A549 (cell line): ENCODE measurements around the gene SMIM29. TPM values are rescaled to one million over a fixed set of nuclear protein-coding genes. Genes with fewer than 3 reads are reported as not detected.

Source experiments
- ATAC-seq, 2 experiments: fragments of 200-7000 bp in 1 of 2; fragments of >200 bp in 1 of 2; cut with Nextera tagmentation in 1 of 2; cut with Tn5 transposase in 1 of 2; 3 replicates each; pipeline versions ENCODE4 v1.8.0 to v1.9.1; 2018 to 2020; ENCODE audit warnings: mild to moderate bottlenecking in 1 of 2, moderate library complexity in 1 of 2
- CTCF ChIA-PET: fragments of 300-600 bp; sonication (Branson Sonifier 250); formaldehyde crosslinking; extraction: SDS; loops from one replicate; lab custom pipeline; 2021; ENCODE audit warnings: antibody characterized with exemption, inconsistent platforms; lab: Yijun Ruan, JAX
- POLR2A ChIA-PET: fragments of 350-600 bp; formaldehyde crosslinking; extraction: SDS; loops from one replicate; lab custom pipeline; 2021; ENCODE audit warnings: antibody characterized with exemption, inconsistent platforms; lab: Yijun Ruan, JAX
- DNase-seq, 2 experiments: peaks; one replicate each; pipeline versions ENCODE4 v3.0.0 to v3.0.0-alpha.2; 2011 to 2016; ENCODE audit warnings: low read depth in 1 of 2, low spot score in 1 of 2
- FAIRE-seq: peaks from 2 replicates; lab custom pipeline; 2011; peaks lifted over from hg19 to GRCh38; lab: Jason Lieb, UNC
- H3K27ac ChIP-seq, 2 experiments: fragments of >200 bp; sonication (Bioruptor Twin); formaldehyde crosslinking; 3 replicates each; pipeline ENCODE4 v1.5.1; 2016 to 2017
- H3K4me1 ChIP-seq: fragments of >200 bp; sonication (Bioruptor Twin); formaldehyde crosslinking; 3 replicates; pipeline ENCODE4 v1.6.1; 2016
- H3K4me2 ChIP-seq: fragments of >200 bp; sonication (Bioruptor Twin); formaldehyde crosslinking; 3 replicates; pipeline ENCODE4 v1.6.1; 2016
- H3K4me3 ChIP-seq: fragments of >200 bp; sonication (Bioruptor Twin); formaldehyde crosslinking; 3 replicates; pipeline ENCODE4 v1.5.1; 2016
- H3K9me3 ChIP-seq: fragments of >200 bp; sonication (Bioruptor Twin); formaldehyde crosslinking; 3 replicates; pipeline ENCODE4 v1.6.1; 2016
- CBX2 ChIP-seq: fragments of 200-600 bp; sonication (generic); IDR thresholded peaks from 2 replicates; pipeline ENCODE4 v1.6.1; 2016; ENCODE audit warnings: low read depth, mild to moderate bottlenecking, borderline replicate concordance
- ESRRA ChIP-seq: fragments of 150-350 bp; IDR thresholded peaks from 2 replicates; pipeline ENCODE4 v1.6.1; 2014; ENCODE audit warnings: mild to moderate bottlenecking, low read length, borderline replicate concordance
- FOSB ChIP-seq: fragments of 250-450 bp; sonication (Bioruptor Pico); IDR thresholded peaks from 2 replicates; pipeline ENCODE4 v1.5.0; 2020; ENCODE audit warnings: mild to moderate bottlenecking, moderate library complexity
- FOSL2 ChIP-seq, 2 experiments: fragments of 450-650 bp in 1 of 2; fragments of >200 bp in 1 of 2; sonication (Bioruptor Twin) in 1 of 2; formaldehyde crosslinking; IDR thresholded peaks; 2 replicates each; pipeline versions ENCODE4 v1.5.0 to v1.6.1; 2016 to 2020; ENCODE audit warnings: mild to moderate bottlenecking in 1 of 2, moderate library complexity in 1 of 2
- JUNB ChIP-seq: fragments of >200 bp; sonication (Bioruptor Twin); formaldehyde crosslinking; IDR thresholded peaks from 2 replicates; pipeline ENCODE4 v1.6.1; 2016
- POLR2A ChIP-seq: IDR thresholded peaks from 2 replicates; pipeline ENCODE4 v1.6.1; 2012; ENCODE audit warnings: mild to moderate bottlenecking, low read length
- POLR2AphosphoS2 ChIP-seq: conservative IDR thresholded peaks from 2 replicates; pipeline ENCODE4 v1.6.1; 2012; ENCODE audit warnings: low read length, improper control_type of control experiment, inconsistent platforms
- RARB ChIP-seq: fragments of 250-450 bp; sonication (Bioruptor Pico); IDR thresholded peaks from 2 replicates; pipeline ENCODE4 v1.8.0; 2021; ENCODE audit warnings: mild to moderate bottlenecking, moderate library complexity
- RNF2 ChIP-seq: fragments of 200-600 bp; sonication (generic); IDR thresholded peaks from 2 replicates; pipeline ENCODE4 v1.6.1; 2016; ENCODE audit warnings: low read depth, mild to moderate bottlenecking, antibody characterized with exemption, moderate library complexity, borderline replicate concordance
- SMC3 ChIP-seq: fragments of >200 bp; sonication (Bioruptor Twin); formaldehyde crosslinking; IDR thresholded peaks from 3 replicates; pipeline ENCODE4 v1.6.1; 2018; ENCODE audit warnings: inconsistent platforms
- SREBF2 ChIP-seq: fragments of 450-650 bp; IDR thresholded peaks from 2 replicates; pipeline ENCODE4 v1.6.1; 2014; ENCODE audit warnings: mild to moderate bottlenecking, moderate library complexity
- TFCP2L1 ChIP-seq: fragments of 250-450 bp; sonication (Bioruptor Pico); IDR thresholded peaks from 2 replicates; pipeline ENCODE4 v1.5.0; 2021; ENCODE audit warnings: mild to moderate bottlenecking
- TP53 ChIP-seq: fragments of 250-450 bp; sonication (Bioruptor Pico); IDR thresholded peaks from 2 replicates; pipeline ENCODE4 v1.5.0; 2021; ENCODE audit warnings: mild to moderate bottlenecking, moderate library complexity
- ZFP36 ChIP-seq: fragments of 450-650 bp; IDR thresholded peaks from 2 replicates; pipeline ENCODE4 v1.6.1; 2014; ENCODE audit warnings: borderline replicate concordance; ENCODE audit not compliant: partially characterized antibody
- ZNF302 ChIP-seq: fragments of 250-450 bp; sonication (Bioruptor Pico); IDR thresholded peaks from 2 replicates; pipeline ENCODE4 v1.9.0; 2021; ENCODE audit warnings: inconsistent platforms, mild to moderate bottlenecking, moderate library complexity
- WGBS: methylation state at CpG from one replicate; pipeline ENCODE4 v1.1.6; 2017; ENCODE audit errors: missing lambda C conversion rate; 5-methylcytosine and 5-hydroxymethylcytosine counted together
- polyA plus RNA-seq, 4 experiments: library from polyadenylated mRNA; depleted of rRNA in 3 of 4; stranded (reverse); fragments of >200 nt; fragmentation: RNase III in 1 of 4; extraction: RNeasy Plus Mini Kit Qiagen cat#74134 plus additional on column Dnase treatment in 1 of 4; gene quantifications; 2 replicates in 3 of 4; 3 replicates in 1 of 4; pipeline ENCODE4 v1.2.3, GENCODE V29; 2011 to 2017
- TF ChIP-seq, protein P1 (sequence below): IDR thresholded peaks from 2 replicates; pipeline ENCODE4 v1.6.1; 2012; ENCODE audit warnings: low read depth, borderline replicate concordance
- TF ChIP-seq, protein P2 (sequence below): fragments of 200-600 bp; sonication (generic); IDR thresholded peaks from 2 replicates; pipeline ENCODE4 v1.6.1; 2016; ENCODE audit warnings: antibody characterized with exemption, mild to moderate bottlenecking, moderate library complexity
- TF ChIP-seq, protein P3 (sequence below): fragments of 250-450 bp; sonication (Bioruptor Pico); IDR thresholded peaks from 2 replicates; pipeline ENCODE4 v1.5.0; 2021; ENCODE audit warnings: mild to moderate bottlenecking, moderate library complexity, borderline replicate concordance
- TF ChIP-seq, protein P4 (sequence below): fragments of 150-350 bp; IDR thresholded peaks from 2 replicates; pipeline ENCODE4 v1.6.1; 2014; ENCODE audit warnings: low read depth, mild to moderate bottlenecking, low read length
- TF ChIP-seq, protein P5 (sequence below): fragments of >200 bp; sonication (Bioruptor Twin); formaldehyde crosslinking; IDR thresholded peaks from 3 replicates; pipeline ENCODE4 v1.5.1; 2016
- TF ChIP-seq, protein P6 (sequence below): fragments of >200 bp; sonication (Bioruptor Twin); formaldehyde crosslinking; IDR thresholded peaks from 2 replicates; pipeline ENCODE4 v1.6.1; 2016
- TF ChIP-seq, protein P7 (sequence below): fragments of 250-450 bp; sonication (Bioruptor Pico); IDR thresholded peaks from 2 replicates; pipeline ENCODE4 v1.5.0; 2020; ENCODE audit warnings: low read depth, mild to moderate bottlenecking, moderate library complexity

SMIM29 gene
- polyA plus RNA-seq, 2 of the 4 experiments (the other 2 are of a cell fraction), result 8.1 to 15.4 TPM

DNA sequence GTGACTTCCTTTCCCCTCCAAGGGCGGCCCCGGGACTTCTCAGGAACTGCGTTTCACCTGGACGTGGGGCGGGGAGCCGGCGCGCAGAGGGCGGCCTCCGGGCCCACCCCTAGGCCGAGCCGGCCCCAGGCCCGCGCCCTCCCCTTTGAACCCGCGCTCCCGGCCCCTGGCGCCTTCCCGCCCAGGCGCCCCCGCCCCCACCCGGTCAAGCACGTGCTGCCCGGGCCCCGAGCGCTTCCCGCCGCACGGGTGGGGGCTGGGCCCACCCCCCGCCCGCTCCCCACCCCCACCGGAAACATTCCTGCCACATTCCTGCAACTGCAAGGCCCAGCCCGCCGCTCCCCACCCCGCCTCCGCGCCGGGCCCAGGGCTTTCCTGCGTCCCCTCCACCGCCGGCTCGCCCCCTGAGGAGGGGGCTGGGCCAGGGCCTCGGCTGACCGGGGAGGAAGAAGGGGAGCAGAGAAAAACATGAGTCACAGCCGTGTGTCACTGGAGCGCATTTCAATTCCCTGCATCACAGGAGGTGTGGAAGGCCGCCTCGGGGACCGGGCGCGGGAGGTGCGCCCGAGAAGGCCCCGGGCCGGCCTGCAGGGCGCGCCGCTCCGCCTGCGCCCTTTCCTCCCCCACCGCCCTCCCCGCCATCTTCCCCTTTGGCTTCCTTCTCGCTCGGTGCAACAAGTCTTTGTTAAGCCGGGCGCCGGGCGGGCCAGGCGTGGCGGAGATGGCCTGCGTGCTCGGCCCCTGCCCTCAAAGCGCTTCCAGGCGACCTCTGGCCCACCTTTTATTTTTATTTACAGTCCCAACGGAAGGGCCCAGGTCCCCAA lies 13.3 kb downstream of the SMIM29 start:
- FAIRE-seq (no peak), ATAC-seq (peak; percentile 73 to 74), DNase-seq (peak; percentile 58 to 75)
- Histone ChIP-seq H3K4me3 (peak overlapping the region; percentile 83), H3K4me1 (peaks cover 37% of the 10 kb centered on the region), H3K4me2 (peak overlapping the region; percentile 99), H3K9me3 (no peaks in the 10 kb centered on the region), H3K27ac (peak overlapping the region; percentile 98 to 99)
- ChIA-PET CTCF (interaction anchor here (1.1 to 1.9 kb wide), 3 partner anchors 9 to 14 kb away, joined by 3 to 6 read pairs (median 4); no protein-coding TSS in a partner anchor), POLR2A (interaction anchor here (1.3 to 1.7 kb wide), 4 partner anchors 12 to 40 kb away, joined by 4 to 39 read pairs (median 13); partner anchors contain the start of gene SMIM29)
- TF ChIP-seq, protein P1, sequence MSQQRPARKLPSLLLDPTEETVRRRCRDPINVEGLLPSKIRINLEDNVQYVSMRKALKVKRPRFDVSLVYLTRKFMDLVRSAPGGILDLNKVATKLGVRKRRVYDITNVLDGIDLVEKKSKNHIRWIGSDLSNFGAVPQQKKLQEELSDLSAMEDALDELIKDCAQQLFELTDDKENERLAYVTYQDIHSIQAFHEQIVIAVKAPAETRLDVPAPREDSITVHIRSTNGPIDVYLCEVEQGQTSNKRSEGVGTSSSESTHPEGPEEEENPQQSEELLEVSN, result peak; percentile 58; the same call in 1 of the 2 replicates
- TF ChIP-seq FOSL2 (IDR thresholded peaks at IDR 0.05) (no peak; the same call in 1 of the 2 replicates), FOSL2 (CRISPR knock-in tag; IDR thresholded peaks at IDR 0.05) (peak; percentile 86), TP53 (CRISPR knock-in tag) (peak; percentile 87), POLR2A (peak; percentile 21; the same call in 1 of the 2 replicates), ESRRA (no peak), FOSB (peak; percentile 66; the same call in 1 of the 2 replicates)
- TF ChIP-seq, protein P2, sequence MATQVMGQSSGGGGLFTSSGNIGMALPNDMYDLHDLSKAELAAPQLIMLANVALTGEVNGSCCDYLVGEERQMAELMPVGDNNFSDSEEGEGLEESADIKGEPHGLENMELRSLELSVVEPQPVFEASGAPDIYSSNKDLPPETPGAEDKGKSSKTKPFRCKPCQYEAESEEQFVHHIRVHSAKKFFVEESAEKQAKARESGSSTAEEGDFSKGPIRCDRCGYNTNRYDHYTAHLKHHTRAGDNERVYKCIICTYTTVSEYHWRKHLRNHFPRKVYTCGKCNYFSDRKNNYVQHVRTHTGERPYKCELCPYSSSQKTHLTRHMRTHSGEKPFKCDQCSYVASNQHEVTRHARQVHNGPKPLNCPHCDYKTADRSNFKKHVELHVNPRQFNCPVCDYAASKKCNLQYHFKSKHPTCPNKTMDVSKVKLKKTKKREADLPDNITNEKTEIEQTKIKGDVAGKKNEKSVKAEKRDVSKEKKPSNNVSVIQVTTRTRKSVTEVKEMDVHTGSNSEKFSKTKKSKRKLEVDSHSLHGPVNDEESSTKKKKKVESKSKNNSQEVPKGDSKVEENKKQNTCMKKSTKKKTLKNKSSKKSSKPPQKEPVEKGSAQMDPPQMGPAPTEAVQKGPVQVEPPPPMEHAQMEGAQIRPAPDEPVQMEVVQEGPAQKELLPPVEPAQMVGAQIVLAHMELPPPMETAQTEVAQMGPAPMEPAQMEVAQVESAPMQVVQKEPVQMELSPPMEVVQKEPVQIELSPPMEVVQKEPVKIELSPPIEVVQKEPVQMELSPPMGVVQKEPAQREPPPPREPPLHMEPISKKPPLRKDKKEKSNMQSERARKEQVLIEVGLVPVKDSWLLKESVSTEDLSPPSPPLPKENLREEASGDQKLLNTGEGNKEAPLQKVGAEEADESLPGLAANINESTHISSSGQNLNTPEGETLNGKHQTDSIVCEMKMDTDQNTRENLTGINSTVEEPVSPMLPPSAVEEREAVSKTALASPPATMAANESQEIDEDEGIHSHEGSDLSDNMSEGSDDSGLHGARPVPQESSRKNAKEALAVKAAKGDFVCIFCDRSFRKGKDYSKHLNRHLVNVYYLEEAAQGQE, result no peak
- TF ChIP-seq, protein P3, sequence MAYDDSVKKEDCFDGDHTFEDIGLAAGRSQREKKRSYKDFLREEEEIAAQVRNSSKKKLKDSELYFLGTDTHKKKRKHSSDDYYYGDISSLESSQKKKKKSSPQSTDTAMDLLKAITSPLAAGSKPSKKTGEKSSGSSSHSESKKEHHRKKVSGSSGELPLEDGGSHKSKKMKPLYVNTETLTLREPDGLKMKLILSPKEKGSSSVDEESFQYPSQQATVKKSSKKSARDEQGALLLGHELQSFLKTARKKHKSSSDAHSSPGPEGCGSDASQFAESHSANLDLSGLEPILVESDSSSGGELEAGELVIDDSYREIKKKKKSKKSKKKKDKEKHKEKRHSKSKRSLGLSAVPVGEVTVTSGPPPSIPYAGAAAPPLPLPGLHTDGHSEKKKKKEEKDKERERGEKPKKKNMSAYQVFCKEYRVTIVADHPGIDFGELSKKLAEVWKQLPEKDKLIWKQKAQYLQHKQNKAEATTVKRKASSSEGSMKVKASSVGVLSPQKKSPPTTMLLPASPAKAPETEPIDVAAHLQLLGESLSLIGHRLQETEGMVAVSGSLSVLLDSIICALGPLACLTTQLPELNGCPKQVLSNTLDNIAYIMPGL (CRISPR knock-in tag), result peak; percentile 41; the same call in 1 of the 2 replicates
- 2% methylated on average over 18 of the region's 75 CpGs for WGBS

DNA sequence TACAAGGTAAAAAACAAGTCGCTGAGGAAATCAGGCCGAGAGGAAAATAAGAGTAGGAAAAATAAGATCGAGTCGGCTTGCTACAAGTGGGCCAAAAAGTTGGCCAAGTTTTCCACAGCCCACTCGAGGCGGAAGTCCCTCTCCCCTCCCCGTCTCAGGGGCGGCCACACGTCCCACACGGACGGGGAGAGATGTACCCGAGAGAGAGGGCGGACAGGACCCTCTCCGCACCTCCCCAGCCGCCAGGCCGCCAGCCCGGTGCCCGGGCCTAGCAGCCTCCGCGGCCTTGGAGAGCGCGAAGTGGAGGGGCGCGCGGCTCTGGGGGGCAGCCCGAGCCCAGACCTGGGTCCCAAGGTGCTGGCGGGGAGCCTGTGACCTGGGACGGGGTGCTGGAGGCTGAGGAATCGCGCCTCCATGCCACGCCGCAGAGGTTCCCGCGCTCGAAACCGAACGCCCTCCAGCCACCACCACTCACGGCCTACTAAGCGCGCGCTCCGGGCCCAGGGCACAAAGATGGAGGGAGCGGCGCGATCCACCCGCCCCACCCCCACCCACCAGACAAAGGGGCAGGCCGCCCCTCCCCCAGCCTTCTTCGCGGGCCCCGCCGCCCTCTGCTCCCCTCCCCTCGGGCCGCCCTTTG lies 14.0 kb downstream of the SMIM29 start:
- POLR2A ChIA-PET, result no interaction called here
- Histone ChIP-seq H3K4me1 (peaks cover 30% of the 10 kb centered on the region), H3K27ac (peak overlapping the region; percentile 98 to 99), H3K9me3 (no peaks in the 10 kb centered on the region), H3K4me3 (no peak overlapping the region), H3K4me2 (peak overlapping the region; percentile 99)
- CTCF ChIA-PET, result interaction anchor here (4.7 kb wide), 1 partner anchor 39 kb away, joined by 18 read pairs; no protein-coding TSS in a partner anchor
- FAIRE-seq (no peak), DNase-seq (no peak), ATAC-seq (no peak)
- 99% methylated on average over 16 of the region's 53 CpGs for WGBS
- no peak for TF ChIP-seq FOSB
- TF ChIP-seq ZNF302 (CRISPR knock-in tag), result no peak
- TF ChIP-seq, protein P4, sequence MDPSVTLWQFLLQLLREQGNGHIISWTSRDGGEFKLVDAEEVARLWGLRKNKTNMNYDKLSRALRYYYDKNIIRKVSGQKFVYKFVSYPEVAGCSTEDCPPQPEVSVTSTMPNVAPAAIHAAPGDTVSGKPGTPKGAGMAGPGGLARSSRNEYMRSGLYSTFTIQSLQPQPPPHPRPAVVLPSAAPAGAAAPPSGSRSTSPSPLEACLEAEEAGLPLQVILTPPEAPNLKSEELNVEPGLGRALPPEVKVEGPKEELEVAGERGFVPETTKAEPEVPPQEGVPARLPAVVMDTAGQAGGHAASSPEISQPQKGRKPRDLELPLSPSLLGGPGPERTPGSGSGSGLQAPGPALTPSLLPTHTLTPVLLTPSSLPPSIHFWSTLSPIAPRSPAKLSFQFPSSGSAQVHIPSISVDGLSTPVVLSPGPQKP, result no peak
- no peak for TF ChIP-seq TFCP2L1
- TF ChIP-seq CBX2, result no peak
- TF ChIP-seq TP53 (CRISPR knock-in tag), result no peak
- TF ChIP-seq, protein P5, sequence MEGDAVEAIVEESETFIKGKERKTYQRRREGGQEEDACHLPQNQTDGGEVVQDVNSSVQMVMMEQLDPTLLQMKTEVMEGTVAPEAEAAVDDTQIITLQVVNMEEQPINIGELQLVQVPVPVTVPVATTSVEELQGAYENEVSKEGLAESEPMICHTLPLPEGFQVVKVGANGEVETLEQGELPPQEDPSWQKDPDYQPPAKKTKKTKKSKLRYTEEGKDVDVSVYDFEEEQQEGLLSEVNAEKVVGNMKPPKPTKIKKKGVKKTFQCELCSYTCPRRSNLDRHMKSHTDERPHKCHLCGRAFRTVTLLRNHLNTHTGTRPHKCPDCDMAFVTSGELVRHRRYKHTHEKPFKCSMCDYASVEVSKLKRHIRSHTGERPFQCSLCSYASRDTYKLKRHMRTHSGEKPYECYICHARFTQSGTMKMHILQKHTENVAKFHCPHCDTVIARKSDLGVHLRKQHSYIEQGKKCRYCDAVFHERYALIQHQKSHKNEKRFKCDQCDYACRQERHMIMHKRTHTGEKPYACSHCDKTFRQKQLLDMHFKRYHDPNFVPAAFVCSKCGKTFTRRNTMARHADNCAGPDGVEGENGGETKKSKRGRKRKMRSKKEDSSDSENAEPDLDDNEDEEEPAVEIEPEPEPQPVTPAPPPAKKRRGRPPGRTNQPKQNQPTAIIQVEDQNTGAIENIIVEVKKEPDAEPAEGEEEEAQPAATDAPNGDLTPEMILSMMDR, result no peak
- TF ChIP-seq ZFP36, result no peak
- TF ChIP-seq RNF2, result no peak
- TF ChIP-seq SMC3, result no peak
- no peak for TF ChIP-seq RARB (CRISPR knock-in tag)
- TF ChIP-seq JUNB, result no peak
- TF ChIP-seq POLR2AphosphoS2, result no peak
- TF ChIP-seq, protein P6, sequence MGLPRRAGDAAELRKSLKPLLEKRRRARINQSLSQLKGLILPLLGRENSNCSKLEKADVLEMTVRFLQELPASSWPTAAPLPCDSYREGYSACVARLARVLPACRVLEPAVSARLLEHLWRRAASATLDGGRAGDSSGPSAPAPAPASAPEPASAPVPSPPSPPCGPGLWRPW, result no peak
- TF ChIP-seq SREBF2, result no peak
- TF ChIP-seq, protein P7, sequence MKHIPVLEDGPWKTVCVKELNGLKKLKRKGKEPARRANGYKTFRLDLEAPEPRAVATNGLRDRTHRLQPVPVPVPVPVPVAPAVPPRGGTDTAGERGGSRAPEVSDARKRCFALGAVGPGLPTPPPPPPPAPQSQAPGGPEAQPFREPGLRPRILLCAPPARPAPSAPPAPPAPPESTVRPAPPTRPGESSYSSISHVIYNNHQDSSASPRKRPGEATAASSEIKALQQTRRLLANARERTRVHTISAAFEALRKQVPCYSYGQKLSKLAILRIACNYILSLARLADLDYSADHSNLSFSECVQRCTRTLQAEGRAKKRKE (CRISPR knock-in tag), result no peak
